Suprapubic skin (tissue), 4 donors: ENCODE data around the gene ZC3H4. TPM values are rescaled to one million over a fixed set of nuclear protein-coding genes. Genes with fewer than 3 reads are reported as not detected.
A peak's percentile ranks its signal among the peaks of the same experiment; 100 is the strongest.

ENCODE experiments used
- DNase-seq, 2 donors: peaks; one replicate each; pipeline ENCODE4 v3.0.0-alpha.2; 2019; ENCODE audit warnings: low spot score in 2 of 2
- H3K27ac ChIP-seq: fragments of 200-600 bp; sonication (generic); one replicate; pipeline ENCODE4 v1.5.1; 2019
- H3K27me3 ChIP-seq: fragments of 200-600 bp; sonication (generic); one replicate; pipeline ENCODE4 v1.5.1; 2019
- H3K36me3 ChIP-seq: fragments of 200-600 bp; sonication (generic); one replicate; pipeline ENCODE4 v1.5.1; 2019
- H3K4me1 ChIP-seq: fragments of 200-600 bp; sonication (generic); one replicate; pipeline ENCODE4 v1.5.1; 2019
- H3K4me3 ChIP-seq: fragments of 200-600 bp; sonication (generic); one replicate; pipeline ENCODE4 v1.5.1; 2019; ENCODE audit warnings: mild to moderate bottlenecking
- H3K9me3 ChIP-seq: fragments of 200-600 bp; sonication (generic); one replicate; pipeline ENCODE4 v1.5.1; 2019
- CTCF ChIP-seq, 2 donors: fragments of 200-600 bp in 1 of 2; fragments of 450-650 bp in 1 of 2; sonication (generic) in 1 of 2; IDR thresholded peaks; one replicate each; pipeline ENCODE4 v1.5.1; 2016 to 2019; ENCODE audit warnings: antibody characterized with exemption in 2 of 2, mild to moderate bottlenecking in 1 of 2, moderate library complexity in 1 of 2
- EP300 ChIP-seq: sonication (generic); formaldehyde crosslinking; IDR thresholded peaks from one replicate; pipeline ENCODE4 v1.6.1; 2017; ENCODE audit warnings: antibody characterized with exemption
- POLR2A ChIP-seq, 2 donors: fragments of 450-650 bp; IDR thresholded peaks; one replicate each; pipeline ENCODE4 v1.6.1; 2017; ENCODE audit warnings: antibody characterized with exemption in 2 of 2, mild to moderate bottlenecking in 2 of 2, moderate library complexity in 2 of 2
- POLR2AphosphoS5 ChIP-seq, 3 donors: sonication (generic); formaldehyde crosslinking; IDR thresholded peaks; one replicate each; pipeline ENCODE4 v1.6.1; 2017; ENCODE audit warnings: antibody characterized with exemption in 3 of 3
- WGBS: methylation state at CpG from one replicate; pipeline ENCODE4 v1.1.5; 2018; 5-methylcytosine and 5-hydroxymethylcytosine counted together
- total RNA-seq, 4 donors: library from RNA; depleted of rRNA; stranded (reverse); fragments of >200 nt; gene quantifications; one replicate each; pipeline ENCODE4 v1.1.0, GENCODE V29; 2016

The ZC3H4 gene
- total RNA-seq, 4 donors from 2014 or later: 24.2 to 42.8 (median 31.7) TPM

- H3K36me3 ChIP-seq: peaks cover 1% of the 10 kb centered on the region
- H3K4me1 ChIP-seq: peaks cover 20% of the 10 kb centered on the region
- no peaks in the 10 kb centered on the region for H3K27me3 ChIP-seq
- TF ChIP-seq POLR2A (IDR thresholded peaks at IDR 0.05): no peak
- TF ChIP-seq CTCF (IDR thresholded peaks at IDR 0.05): no peak
- no peak for TF ChIP-seq POLR2AphosphoS5 (IDR thresholded peaks at IDR 0.05)
- no peak for TF ChIP-seq EP300
- H3K4me3 ChIP-seq: no peak overlapping the region
- no peak overlapping the region for H3K27ac ChIP-seq
- no peaks in the 10 kb centered on the region for H3K9me3 ChIP-seq
- 80% methylated on average over 11 of the region's 11 CpGs for WGBS
- DNase-seq: no peak
Measured at GRCh38 chr19:47133021-47133471, 19.5 kb upstream of the ZC3H4 start.

GRCh38 chr19:47132194-47132852 lies 18.7 kb upstream of the ZC3H4 start:
- 88% methylated on average over 7 of the region's 7 CpGs for WGBS
- Histone ChIP-seq H3K4me1 (peaks cover 20% of the 10 kb centered on the region), H3K9me3 (no peaks in the 10 kb centered on the region), H3K36me3 (no peaks in the 10 kb centered on the region), H3K27me3 (no peaks in the 10 kb centered on the region), H3K27ac (no peak overlapping the region), H3K4me3 (no peak overlapping the region)
- no peak for TF ChIP-seq EP300
- TF ChIP-seq POLR2A (IDR thresholded peaks at IDR 0.05): no peak
- TF ChIP-seq POLR2AphosphoS5 (IDR thresholded peaks at IDR 0.05): no peak
- no peak for TF ChIP-seq CTCF (IDR thresholded peaks at IDR 0.05)
- DNase-seq: no peak

- WGBS: 0% methylated on average over 25 of the region's 51 CpGs
- no peaks in the 10 kb centered on the region for H3K36me3 ChIP-seq
- peak within 1 kb of the TSS; percentile 86 for H3K4me3 ChIP-seq
- H3K27ac ChIP-seq: peak within 1 kb of the TSS; percentile 86
- H3K4me1 ChIP-seq: peaks cover 20% of the 10 kb centered on the region
- peak; percentile 97 to 98 for DNase-seq
- no peaks in the 10 kb centered on the region for H3K9me3 ChIP-seq
- no peaks in the 10 kb centered on the region for H3K27me3 ChIP-seq
- peak in 1 of 2 donors; percentile 38 for TF ChIP-seq POLR2A (IDR thresholded peaks at IDR 0.05)
- TF ChIP-seq POLR2AphosphoS5 (IDR thresholded peaks at IDR 0.05): peak in 2 of 3 donors; percentile 6 to 88
- peak in 1 of 2 donors; percentile 65 for TF ChIP-seq CTCF (IDR thresholded peaks at IDR 0.05)
- TF ChIP-seq EP300: no peak
Measured at GRCh38 chr19:47130589-47131227, 17.1 kb upstream of the ZC3H4 start, which contains the start of gene SAE1. TSS of gene SAE1 (plus strand) at chr19:47130835. CDS start at chr19:47130931, 96 bp downstream.

GRCh38 chr19:47130120-47130588 lies 16.6 kb upstream of the ZC3H4 start:
- H3K9me3 ChIP-seq: no peaks in the 10 kb centered on the region
- peaks cover 22% of the 10 kb centered on the region for H3K4me1 ChIP-seq
- peak overlapping the region; percentile 86 for H3K4me3 ChIP-seq

More at GRCh38 chr19:47130120-47130588, 16.6 kb upstream of the ZC3H4 start:
- no peak for DNase-seq
- no peak overlapping the region for H3K27ac ChIP-seq
- H3K27me3 ChIP-seq: no peaks in the 10 kb centered on the region
- no peaks in the 10 kb centered on the region for H3K36me3 ChIP-seq
- TF ChIP-seq POLR2AphosphoS5 (IDR thresholded peaks at IDR 0.05) (no peak), CTCF (IDR thresholded peaks at IDR 0.05) (no peak), POLR2A (IDR thresholded peaks at IDR 0.05) (no peak), EP300 (no peak)
- 65% methylated on average over 8 of the region's 8 CpGs for WGBS
